Endothelial cell of umbilical vein (primary cell): ENCODE measurements around the gene ELANE.

Experiments
- CTCF ChIP-seq, 2 donors: IDR thresholded peaks; 1 replicate in 1 of 2; 2 replicates in 1 of 2; pipeline ENCODE4 v1.5.1; 2011; ENCODE audit warnings: low read length in 2 of 2, mild to moderate bottlenecking in 2 of 2, moderate library complexity in 2 of 2, control low read depth in 1 of 2, inconsistent platforms in 1 of 2, low read depth in 1 of 2; ENCODE audit not compliant: insufficient read depth in 1 of 2; ENCODE audit errors: extremely low read depth in 1 of 2
- JUN ChIP-seq: IDR thresholded peaks from 2 replicates; pipeline ENCODE4 v1.6.1; 2011; ENCODE audit warnings: borderline replicate concordance, low read depth; ENCODE audit not compliant: insufficient read length, insufficient read depth
- POLR2A ChIP-seq: IDR thresholded peaks from 2 replicates; pipeline ENCODE4 v1.6.1; 2012; ENCODE audit warnings: low read depth, mild to moderate bottlenecking, control low read depth, low read length
- TF ChIP-seq, protein P1 (sequence below): IDR thresholded peaks from 2 replicates; pipeline ENCODE4 v1.6.1; 2011; ENCODE audit not compliant: insufficient read depth, insufficient read length

- TF ChIP-seq CTCF (IDR thresholded peaks at IDR 0.05; ENCODE audit: extremely low read depth in 1 of 2, insufficient read depth in 1 of 2, low read depth in 1 of 2, low read length in 2 of 2) = no peak
- TF ChIP-seq POLR2A = no peak
- no peak for TF ChIP-seq JUN
- TF ChIP-seq, protein P1, sequence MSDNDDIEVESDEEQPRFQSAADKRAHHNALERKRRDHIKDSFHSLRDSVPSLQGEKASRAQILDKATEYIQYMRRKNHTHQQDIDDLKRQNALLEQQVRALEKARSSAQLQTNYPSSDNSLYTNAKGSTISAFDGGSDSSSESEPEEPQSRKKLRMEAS = no peak
These were observed 38.6 kb upstream of the ELANE start for GRCh38 chr19:813219-814151.
